D721Med (cell line): ENCODE results near the gene PLA2G4C.

Experiments used
- DNase-seq: peaks from one replicate; pipeline ENCODE4 v3.0.0; 2011; ENCODE audit warnings: low spot score; ENCODE audit not compliant: insufficient read length
- FAIRE-seq: peaks from 2 replicates; lab custom pipeline; 2011; peaks lifted over from hg19 to GRCh38; lab: Jason Lieb, UNC
- CTCF ChIP-seq: IDR thresholded peaks from 2 replicates; pipeline ENCODE4 v1.5.1; 2012; ENCODE audit warnings: mild to moderate bottlenecking, control low read depth; ENCODE audit not compliant: insufficient read depth; ENCODE audit errors: missing control alignments

Gene PLA2G4C

GRCh38 chr19:48147597-48148175 lies 37.1 kb upstream of the PLA2G4C start:
- TF ChIP-seq CTCF: no peak
- FAIRE-seq (no peak), DNase-seq (no peak)

- FAIRE-seq (no peak), DNase-seq (no peak)
- no peak for TF ChIP-seq CTCF
Measured at GRCh38 chr19:48139053-48139452, 28.4 kb upstream of the PLA2G4C start.

- no peak for TF ChIP-seq CTCF
- FAIRE-seq: no peak
- DNase-seq: no peak
Measured at GRCh38 chr19:48137411-48137810, 26.8 kb upstream of the PLA2G4C start.

- TF ChIP-seq CTCF: no peak
- FAIRE-seq (no peak), DNase-seq (no peak)
Measured at GRCh38 chr19:48136547-48136946, 25.9 kb upstream of the PLA2G4C start.

GRCh38 chr19:48135411-48135810 lies 24.8 kb upstream of the PLA2G4C start:
- FAIRE-seq (no peak), DNase-seq (no peak)
- no peak for TF ChIP-seq CTCF

- no peak for TF ChIP-seq CTCF
- FAIRE-seq: no peak
- DNase-seq: no peak
Measured at GRCh38 chr19:48133094-48133493, 22.5 kb upstream of the PLA2G4C start.

- no peak for TF ChIP-seq CTCF
- FAIRE-seq (no peak), DNase-seq (no peak)
Measured at GRCh38 chr19:48127561-48127960, 16.9 kb upstream of the PLA2G4C start.
